GM19099 (cell line): Measurements from ENCODE around the gene TWIST2.

Experiments
- POLR2A ChIP-seq: IDR thresholded peaks from 3 replicates; pipeline ENCODE4 v1.6.1; 2011; ENCODE audit warnings: low read depth; ENCODE audit not compliant: insufficient read length; ENCODE audit errors: extremely low read depth

Gene TWIST2

GRCh38 chr2:238897911-238898311 lies 50.0 kb downstream of the TWIST2 start:
- TF ChIP-seq POLR2A: no peak

DNA sequence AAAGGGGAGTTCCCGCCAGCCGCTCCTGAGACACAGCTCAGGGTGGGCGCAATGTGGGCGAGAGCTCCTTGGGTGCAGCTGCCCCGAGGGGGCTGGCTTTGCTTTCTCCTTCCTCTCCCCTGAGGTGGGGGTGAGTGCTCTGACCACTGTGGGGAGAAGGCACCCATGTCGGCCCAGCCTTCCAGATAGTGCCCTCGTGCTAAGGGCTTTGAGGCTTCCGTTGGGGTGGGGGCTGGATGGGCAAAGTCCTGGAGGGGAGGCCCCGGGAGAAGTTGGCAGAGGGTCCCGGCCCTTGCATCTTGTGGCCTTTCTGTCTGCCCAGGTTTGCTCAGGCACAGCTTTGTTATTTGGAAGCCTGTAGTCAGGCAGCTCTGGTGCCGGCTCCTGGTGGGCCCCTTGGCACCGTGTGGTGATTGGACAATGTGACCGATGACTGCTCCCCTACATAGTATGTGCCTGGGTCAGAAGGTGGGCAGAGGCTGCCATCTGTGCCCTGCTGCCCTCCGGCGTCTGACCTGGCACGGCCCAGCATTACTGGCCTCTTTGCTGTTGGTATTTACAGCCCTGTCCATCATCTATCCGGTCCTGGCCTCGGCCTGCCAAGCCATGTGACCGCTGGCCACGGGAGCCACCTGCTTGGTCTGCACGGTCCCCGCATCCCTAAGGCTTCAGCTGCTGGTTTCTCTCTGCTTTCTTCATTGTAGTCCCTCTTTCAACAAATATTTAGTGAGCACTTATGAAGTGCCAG lies 50.8 kb downstream of the TWIST2 start:
- no peak for TF ChIP-seq POLR2A

GRCh38 chr2:238899386-238899785 lies 51.5 kb downstream of the TWIST2 start:
- TF ChIP-seq POLR2A: no peak

- no peak for TF ChIP-seq POLR2A
Measured at GRCh38 chr2:238900511-238900910, 52.6 kb downstream of the TWIST2 start.

GRCh38 chr2:238901461-238902057 lies 53.7 kb downstream of the TWIST2 start:
- TF ChIP-seq POLR2A: no peak

GRCh38 chr2:238902285-238902684 lies 54.4 kb downstream of the TWIST2 start:
- no peak for TF ChIP-seq POLR2A

- TF ChIP-seq POLR2A: no peak
Measured at GRCh38 chr2:238903141-238903540, 55.3 kb downstream of the TWIST2 start.

GRCh38 chr2:238904177-238904576 lies 56.3 kb downstream of the TWIST2 start:
- TF ChIP-seq POLR2A: no peak

DNA sequence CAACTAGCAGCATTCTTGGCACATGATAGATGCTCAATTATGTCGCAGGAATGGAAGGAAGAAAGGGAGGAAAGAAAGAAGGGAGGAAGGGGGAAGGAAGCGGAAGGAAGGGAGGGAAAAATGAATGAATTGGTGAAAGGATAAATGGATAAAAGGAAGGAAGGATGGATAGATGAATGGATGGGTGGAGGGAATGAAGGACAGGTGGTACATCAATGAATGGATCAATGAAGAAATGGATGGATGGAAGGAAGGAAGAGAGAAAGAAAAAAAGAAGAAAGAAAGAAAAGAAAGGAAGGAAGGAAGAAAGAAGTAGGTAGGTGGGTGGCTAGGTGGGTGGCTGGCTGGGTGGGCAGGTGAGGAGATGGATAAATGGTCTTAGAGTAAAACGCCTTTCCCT lies 56.8 kb downstream of the TWIST2 start:
- no peak for TF ChIP-seq POLR2A

DNA sequence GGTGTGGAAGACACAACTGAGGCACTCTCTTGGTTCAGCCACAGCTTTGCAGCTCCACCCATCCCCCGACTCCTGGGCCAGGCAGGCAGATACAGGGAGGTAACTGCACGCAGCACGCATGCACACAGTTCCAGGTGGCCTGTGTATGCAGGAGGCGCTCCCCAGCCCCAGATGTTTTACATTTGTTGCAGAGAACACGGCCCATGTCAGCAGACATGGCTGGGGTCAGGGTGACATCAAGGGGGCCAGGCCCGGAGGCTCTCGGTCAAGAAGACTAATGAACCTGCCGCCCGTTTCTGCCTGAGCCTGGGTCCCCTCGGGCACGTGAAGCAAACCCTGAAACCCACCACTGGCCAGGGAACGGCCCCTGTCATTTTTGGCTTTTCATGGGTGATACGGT lies 57.3 kb downstream of the TWIST2 start:
- TF ChIP-seq POLR2A: no peak

GRCh38 chr2:238905644-238906043 lies 57.8 kb downstream of the TWIST2 start:
- no peak for TF ChIP-seq POLR2A

DNA sequence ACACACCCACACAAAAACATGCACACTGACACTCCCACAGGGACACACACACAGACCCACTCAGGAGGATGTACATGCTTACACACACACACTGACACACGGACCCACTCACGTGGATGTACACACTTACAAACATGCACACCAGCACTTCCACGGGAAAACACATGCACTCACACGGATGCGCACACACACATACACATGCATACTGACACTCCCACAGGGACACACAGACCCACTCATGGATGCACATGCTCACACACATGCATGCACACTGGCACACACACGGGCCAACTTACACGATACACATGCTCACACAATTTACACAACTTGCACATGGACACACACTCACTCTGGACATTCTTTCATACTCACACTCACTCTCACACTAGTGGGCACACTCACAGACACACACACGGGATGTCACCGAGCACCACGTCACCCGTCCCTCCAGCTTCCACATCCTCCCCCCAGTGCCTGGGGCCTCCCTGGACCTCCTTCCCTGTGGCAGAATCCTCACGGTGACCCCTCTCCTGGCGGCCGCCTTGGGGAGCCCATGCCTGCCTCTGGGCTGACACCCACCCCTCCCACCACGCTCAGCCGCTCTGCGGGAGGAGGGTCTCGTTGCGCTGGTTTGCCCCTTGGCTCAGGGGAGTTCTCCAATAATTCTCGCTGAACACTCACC lies 58.5 kb downstream of the TWIST2 start:
- no peak for TF ChIP-seq POLR2A

DNA sequence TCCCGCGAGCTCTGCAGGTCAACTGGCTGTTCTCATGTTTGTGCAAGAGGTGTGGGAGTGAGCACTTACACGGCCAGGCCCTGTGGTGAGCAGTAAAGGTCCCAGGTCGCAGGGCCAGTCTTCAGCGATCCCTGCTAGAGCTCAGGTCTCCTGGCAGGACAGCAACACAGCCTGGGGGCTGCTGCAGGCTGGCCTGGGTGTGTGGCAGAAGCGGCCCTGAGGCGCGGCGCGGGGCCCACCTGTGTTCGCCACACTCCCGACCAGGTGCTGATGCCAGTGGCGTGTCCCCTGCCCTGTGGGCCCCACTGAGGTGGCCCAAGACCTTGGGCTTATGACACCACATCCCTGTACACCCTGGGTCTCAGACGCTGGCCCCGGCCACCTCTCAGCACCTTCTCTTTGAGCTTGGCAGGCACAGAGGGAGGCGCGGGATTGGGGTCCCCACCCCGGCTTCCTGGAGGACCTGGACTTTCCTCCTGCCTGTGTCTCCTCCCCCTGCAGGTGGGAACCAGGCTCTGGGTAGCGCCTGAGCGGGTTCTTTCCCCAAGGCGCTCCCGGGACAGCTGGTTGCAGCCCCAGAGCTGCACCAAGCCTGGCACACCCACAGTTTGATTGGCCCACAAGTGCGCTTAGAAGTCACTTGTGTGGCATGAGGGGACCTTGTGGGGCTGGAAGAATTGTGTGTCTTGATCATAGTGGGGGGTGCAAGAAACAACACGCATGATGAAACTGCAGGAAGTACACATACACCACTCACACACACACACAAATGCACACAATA lies 59.2 kb downstream of the TWIST2 start:
- no peak for TF ChIP-seq POLR2A

- TF ChIP-seq POLR2A: no peak
Measured at GRCh38 chr2:238907717-238908173, 59.9 kb downstream of the TWIST2 start.

GRCh38 chr2:238908960-238909951 lies 61.4 kb downstream of the TWIST2 start:
- TF ChIP-seq POLR2A: no peak
